Dedifferentiated amniotic fluid mesenchymal stem cell (primary cell): ENCODE results near the gene CACNA2D4.

Experiments used
- DNase-seq: peaks from one replicate; pipeline ENCODE4 v3.0.0-alpha.2; 2016; ENCODE audit errors: extremely low spot score

CACNA2D4 gene

GRCh38 chr12:1888923-1889322 is 29.5 kb downstream of the CACNA2D4 start:
- DNase-seq = no peak

DNA sequence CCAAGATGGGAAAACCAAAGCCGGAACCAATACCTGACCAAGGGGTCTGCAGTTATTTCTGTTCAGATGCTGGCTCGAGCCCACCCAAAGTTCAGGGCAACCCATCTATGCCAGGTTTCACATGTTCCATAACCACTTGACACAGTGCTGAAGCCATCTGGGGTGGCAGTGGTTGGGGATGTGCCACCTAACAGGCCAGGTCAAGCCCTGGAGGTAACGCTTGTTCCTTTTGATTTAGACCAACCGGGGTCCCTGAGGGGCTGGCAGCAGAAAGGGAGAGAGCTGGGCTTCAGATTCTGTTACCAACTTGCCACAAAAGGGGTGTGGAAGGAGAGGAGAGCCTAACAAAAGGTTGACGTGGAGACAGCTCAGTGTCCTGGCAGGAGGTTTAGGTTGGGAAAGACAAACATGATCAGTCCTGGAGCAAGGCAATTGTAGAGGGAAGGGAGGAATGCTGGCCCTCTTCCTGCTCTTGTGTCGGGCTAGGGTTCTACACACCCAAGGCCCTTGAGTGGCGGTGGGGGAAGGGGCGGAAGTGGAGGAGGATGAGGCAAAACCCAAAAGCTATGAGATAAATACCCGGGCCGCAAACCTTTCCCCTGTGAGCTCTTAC is 31.9 kb downstream of the CACNA2D4 start:
- DNase-seq = no peak

DNA sequence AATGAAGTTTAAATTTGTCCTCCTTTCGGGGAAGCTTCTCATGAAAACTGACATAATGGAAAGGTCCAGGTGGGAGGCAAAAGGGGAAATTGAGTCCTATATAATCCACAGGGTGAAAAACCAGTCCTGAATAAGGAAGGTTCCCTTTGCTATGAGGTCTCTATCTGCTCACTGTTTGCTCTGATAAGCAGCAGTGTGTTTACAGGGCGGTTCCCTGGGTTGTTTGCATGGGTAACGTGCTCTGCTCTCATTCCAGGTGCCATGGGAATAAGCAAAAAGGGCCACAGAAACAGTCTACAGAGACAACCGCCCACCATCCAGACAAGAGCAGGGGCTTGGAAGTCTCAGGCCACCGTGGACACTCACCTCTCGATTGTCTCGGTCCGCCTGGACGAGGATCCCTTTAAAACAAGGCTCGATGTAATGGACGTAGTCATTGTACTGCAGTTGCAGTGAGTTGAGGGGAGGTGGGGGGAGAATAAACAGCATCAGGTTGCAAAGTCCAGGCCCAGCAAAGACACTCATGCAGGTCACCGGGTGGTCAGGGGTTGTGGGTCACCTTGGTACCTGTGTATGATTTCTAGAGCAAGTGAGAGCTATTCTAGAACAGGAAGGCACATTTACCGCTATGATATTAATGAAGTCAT is 32.7 kb downstream of the CACNA2D4 start:
- DNase-seq = no peak

GRCh38 chr12:1885082-1885596 is 33.3 kb downstream of the CACNA2D4 start:
- DNase-seq = no peak

DNA sequence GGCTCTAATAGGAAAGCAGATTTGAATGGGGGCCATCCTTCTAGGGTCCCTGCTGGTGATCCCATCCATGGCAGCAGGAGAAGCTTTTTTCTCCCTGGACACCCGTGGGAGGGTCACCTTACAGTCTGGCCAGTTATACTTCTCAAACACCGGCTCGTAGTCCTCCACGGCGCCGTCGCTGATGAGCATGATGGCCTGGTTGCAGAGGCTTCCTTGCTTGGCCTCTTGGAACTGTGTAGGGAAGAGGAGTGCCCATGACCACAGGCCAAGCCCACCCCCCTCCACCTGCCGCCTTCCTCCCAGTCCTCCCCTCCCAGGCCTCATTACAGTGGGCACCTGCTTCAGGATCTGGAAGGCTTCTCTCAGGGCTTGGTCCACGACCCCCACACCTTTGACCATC is 33.8 kb downstream of the CACNA2D4 start:
- no peak for DNase-seq

DNA sequence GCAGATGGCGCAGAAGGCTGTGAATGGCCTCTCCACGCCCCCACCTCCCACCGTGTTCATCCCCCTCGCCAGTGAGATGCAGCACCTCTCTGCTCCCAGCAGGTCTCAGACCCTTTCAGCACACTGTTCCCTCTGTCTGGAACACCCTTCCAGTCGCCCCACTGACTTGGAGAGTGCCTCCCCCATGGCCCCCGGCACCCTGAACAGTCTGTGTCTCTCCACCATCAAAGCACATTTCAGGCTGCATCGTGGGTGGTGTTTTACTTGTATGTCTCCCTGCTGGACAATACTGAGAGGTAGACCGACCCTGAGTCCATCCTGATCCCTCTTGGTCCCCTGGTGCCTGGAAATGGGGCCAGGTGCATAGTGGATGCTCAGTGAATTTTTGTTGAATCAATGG is 34.9 kb downstream of the CACNA2D4 start:
- no peak for DNase-seq

GRCh38 chr12:1882850-1883470 is 35.5 kb downstream of the CACNA2D4 start:
- DNase-seq = no peak

DNA sequence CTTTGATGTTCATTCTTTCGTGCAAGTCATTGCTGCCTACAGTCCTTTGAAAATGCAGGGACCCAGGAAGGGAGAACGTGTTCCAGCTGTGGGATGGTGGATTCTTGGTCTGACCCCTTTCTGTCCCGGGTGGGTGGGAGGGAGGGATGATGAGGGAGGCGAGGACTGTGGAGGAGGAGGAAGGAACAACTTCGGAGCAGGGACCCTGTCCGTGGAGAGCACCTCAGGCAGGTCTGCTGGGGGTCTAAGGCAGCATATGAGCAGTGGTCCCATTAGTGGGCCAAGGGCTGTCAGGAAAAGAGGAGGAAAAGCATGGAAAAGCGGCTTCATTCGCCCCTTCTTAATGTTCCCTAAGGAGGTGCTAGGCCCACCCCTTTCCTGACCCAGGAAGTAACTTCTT is 36.0 kb downstream of the CACNA2D4 start:
- no peak for DNase-seq

DNA sequence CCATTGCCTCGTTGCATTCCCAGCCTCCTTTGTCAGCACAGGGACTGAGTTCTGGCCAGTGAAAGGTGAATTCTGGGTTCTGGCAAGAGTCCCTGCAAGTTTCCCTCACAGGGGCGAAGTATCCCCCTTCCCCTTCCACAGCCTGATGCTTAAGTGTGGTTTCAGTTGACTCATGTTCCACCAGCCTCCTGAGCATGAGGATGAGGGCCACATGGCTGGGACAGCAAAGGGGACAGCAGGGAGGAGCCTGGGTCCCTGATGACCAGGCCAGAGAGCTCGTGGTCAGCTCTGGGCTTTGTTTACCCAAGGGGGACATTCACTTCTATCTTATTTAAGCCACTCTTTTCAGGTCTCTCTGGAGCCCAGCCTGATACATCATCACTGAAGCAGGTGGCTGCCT is 36.5 kb downstream of the CACNA2D4 start:
- no peak for DNase-seq

DNA sequence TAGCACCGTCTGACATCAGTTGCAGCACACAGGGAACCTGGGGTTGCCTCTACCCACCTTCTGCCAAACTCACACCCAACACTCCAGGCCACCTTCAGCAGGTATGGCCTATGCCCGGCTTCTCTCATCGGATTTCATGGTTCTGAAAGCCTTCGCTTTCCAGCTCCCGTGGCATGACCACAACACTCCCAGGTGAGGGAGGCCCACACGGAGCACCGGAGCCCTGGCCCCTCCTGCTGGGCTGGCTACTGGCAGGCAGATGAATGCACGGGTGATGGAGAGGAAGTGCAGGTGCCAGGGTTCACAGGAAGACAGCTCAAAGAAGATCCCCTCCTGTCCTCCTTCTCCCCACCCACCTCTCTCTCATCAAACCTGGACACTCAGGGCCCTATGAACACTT is 37.2 kb downstream of the CACNA2D4 start:
- no peak for DNase-seq

- DNase-seq = no peak
These were observed 37.6 kb downstream of the CACNA2D4 start for GRCh38 chr12:1880876-1881275.

DNA sequence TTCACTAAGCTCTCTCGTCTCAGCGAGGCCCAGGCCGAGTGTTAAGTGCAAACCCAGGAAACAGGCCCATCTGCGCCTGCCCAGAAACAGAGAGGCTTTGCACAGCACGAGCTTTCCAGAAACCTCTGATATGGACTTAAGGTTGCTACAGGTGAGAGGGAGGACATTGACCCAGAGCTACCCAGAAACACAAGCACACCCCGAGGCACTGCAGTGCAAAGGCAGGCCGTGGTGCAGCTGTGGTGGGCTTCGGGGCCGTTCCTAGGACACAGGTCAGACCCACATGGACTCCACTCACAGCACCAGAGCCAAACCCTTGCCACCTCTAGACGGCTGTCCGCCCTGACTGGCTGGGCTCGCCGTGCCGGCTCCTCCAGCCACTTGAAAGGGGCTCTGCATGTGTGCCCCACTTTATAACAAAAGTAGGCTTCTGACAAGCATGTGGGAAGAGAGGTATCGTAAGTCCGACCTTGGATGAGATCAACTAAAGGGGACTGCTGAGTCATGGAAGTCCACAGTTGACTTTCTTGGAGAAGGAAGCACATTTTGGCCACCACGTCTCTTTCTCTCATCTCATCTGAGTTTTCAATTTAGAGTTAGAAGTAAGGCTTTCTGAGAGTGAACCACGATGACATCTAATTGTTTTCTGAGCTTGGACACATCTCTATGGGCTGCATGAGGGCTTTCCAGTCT is 38.2 kb downstream of the CACNA2D4 start:
- no peak for DNase-seq

DNA sequence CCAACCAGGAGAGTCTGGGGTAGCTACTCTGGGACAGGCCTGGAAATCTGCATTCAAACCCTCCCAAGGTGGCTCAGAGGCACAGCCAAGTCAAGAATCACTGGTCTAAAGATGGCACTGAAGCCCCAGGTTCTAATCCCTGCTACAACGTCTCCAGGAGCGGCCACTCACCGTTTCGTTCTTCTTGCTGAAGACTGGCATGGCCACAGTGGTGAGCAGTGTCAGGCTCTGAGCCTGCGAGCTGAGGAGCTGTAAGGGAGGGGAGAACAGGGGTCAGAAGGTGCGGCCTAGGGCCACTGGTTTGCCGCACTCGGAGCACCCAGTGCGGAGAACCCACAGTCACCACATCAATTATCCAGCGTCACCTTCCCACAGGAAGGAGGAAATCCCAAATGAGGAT is 38.8 kb downstream of the CACNA2D4 start:
- DNase-seq = no peak

DNA sequence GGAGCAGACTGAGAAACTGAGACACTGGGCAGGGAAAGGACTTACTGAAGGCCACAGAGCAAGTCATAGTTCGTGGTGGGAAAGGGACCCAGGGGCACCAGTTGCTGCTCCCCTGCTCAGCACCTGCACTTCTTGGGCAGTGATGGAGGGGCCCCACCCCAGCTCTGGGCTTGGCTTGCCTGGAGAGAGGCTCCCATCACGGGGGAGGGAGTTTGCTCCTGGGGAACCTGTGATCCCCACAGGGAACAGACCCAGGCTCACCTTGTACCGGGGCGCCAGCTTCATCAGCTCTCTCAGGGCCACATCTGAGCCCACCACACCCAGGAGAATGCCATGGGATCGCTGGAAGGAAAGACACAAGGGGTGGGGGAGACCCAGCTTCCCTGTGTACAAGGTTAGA is 39.8 kb downstream of the CACNA2D4 start:
- DNase-seq = no peak

GRCh38 chr12:1878214-1878613 is 40.2 kb downstream of the CACNA2D4 start:
- no peak for DNase-seq

DNA sequence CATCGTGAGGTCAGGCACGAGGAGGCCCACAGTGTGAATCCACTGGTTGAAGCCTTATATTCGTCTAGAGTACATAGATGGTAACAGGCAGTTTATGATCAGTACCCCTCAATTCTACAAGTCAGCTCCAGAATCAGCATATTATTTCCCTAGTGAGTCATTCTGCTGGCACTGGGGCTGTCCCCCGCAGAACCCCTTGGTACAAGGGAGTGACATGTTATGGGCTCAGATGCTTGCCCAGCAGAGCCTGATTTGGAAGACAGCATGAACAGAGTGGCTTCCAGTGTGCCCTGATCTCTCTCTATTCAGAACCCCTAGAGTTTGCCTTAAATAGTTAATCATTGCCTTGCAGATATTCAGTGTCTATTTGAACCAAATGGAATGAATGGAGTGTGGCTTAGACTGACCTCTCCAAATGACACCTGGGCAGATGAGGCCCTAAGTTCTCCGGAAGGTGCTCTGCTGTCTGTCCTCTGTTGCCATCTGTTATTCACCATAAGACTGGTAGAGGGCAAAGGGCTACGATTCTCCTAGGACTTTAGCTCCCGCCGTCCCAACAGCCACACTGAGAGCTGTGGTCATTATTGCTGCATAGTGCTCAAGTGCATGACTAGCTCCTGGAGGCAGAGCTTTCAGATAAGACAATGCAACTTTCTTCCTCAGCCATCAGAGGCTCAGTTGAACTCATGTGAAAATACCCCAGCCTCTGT is 41.1 kb downstream of the CACNA2D4 start:
- DNase-seq = no peak

- no peak for DNase-seq
These were observed 42.4 kb downstream of the CACNA2D4 start for GRCh38 chr12:1876086-1876485.

DNA sequence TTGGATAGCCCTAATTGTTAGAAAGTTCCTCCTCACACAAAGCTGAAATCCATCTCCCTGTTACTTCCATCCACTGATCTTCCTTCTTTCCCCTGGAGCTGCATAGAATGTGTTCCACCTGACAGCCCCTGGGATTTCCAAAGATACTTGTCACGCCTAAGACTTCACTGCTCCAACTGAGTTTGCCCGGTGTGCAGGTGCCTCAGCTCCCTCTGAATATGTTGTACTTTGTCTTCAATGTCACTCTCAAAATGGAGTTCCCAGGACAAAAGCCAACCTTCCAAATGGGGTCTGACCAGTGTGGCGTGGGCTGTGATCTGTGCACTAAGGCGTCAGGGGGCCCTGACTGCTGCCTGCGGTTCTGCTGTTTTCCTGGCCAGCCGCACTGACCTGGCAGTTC is 42.8 kb downstream of the CACNA2D4 start:
- DNase-seq = no peak

DNA sequence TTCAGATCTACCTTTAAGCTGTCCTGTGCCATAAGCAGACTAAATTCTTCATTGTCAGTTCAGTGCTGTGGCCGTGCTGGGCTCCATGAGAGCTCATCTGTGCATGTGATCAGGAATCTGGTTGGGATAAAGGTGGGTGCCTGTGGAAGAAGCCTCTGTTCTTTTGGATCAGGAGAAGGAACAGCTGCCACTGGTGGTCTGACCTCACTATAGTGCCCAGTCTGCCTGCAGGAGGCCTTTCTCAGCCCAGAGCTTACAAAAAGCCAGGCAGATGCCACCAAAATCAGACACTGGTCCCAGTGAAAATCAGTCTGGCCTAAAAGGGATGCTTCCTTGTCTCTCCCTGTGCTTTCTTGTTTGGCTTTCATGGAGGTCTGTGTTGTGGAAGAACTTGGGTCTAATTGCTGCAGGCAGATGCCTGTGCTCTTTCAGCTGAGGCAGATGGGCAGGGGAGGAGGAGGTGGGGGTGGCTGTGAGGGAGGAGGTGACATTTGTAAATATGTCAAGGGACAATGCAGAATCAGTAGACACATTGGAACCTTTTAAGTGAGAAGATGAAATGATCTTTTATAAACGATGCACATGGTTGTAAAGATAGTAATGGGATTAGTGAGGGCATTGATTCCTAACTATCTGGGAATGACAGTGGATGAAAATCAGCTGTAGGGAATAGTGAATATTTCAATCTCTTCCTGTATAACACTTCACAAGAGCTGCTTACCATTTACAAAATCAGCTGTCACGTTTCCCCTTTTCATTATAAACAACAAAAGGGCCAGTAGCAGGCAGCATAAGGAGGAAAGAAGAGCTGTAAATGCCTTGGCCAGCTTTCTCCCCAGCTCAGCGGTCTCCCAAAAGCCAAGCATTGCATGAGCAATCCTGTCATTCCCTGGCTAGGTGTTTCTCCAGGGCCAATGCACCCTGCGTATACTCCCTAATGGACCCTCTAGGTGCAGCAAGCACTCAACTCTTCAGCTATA is 44.6 kb downstream of the CACNA2D4 start:
- no peak for DNase-seq

DNA sequence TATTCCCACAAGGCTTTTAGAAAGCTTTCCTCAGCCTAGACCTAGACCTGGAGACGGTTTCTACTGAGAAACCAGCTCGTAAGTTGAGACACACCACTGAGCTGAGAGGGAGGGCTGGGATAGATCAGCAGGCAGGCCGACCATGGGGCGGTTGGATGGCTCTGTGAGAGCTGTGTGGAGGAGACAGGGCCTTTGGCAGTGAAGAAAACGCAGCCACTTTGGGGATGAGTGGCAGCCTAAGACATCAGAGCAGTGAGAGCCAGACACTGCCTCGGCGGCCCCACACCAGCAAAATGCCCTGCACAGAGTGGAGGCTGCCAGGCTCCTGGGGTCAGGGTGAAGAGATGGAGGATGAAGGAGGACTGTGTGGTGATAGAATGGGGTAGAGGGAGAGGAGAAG is 46.0 kb downstream of the CACNA2D4 start:
- no peak for DNase-seq

DNA sequence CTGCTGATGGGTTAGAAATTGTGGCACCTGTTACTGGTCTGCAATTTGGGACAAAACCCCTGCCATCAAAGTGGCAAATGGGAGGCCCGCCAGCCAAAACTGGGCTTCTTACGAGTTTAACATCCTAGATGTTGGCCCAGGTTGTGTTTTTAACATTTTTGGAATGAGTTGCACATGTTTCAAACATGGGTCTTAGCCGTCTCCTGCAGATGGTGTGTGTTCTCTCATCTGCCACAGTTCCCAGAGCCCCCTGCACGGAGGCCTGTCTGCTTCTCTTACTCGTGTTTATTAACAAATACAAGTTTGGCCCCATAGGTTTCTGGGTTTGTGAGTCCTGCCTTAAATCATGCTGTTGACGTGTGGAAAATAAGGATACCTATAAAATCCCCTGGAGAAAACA is 46.5 kb downstream of the CACNA2D4 start:
- no peak for DNase-seq
